ENCODE results near the gene TBC1D16.
A peak's percentile ranks its signal among the peaks of the same experiment; 100 is the strongest.

The TBC1D16 gene, protein sequence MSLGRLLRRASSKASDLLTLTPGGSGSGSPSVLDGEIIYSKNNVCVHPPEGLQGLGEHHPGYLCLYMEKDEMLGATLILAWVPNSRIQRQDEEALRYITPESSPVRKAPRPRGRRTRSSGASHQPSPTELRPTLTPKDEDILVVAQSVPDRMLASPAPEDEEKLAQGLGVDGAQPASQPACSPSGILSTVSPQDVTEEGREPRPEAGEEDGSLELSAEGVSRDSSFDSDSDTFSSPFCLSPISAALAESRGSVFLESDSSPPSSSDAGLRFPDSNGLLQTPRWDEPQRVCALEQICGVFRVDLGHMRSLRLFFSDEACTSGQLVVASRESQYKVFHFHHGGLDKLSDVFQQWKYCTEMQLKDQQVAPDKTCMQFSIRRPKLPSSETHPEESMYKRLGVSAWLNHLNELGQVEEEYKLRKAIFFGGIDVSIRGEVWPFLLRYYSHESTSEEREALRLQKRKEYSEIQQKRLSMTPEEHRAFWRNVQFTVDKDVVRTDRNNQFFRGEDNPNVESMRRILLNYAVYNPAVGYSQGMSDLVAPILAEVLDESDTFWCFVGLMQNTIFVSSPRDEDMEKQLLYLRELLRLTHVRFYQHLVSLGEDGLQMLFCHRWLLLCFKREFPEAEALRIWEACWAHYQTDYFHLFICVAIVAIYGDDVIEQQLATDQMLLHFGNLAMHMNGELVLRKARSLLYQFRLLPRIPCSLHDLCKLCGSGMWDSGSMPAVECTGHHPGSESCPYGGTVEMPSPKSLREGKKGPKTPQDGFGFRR

DNA sequence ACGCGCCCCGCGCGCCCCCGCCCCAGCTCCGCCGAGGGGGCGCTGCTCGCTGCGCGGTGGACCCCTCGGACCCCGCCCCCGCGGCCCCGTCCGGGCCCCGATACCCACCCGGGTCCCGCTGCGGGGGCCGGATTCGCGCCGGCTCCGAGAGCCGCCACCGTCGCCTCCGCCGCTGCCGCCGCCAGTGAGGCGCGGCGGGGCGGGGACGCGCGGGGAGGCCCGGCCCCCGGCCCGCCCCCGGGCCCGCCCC is at the start of gene TBC1D16:
Gene TBC1D16 (minus strand): TSS at position 186 of the 250 bp plus-strand sequence. CDS start 22,325 bp downstream, outside the sequence.
- DNase-seq, result no peak

DNA sequence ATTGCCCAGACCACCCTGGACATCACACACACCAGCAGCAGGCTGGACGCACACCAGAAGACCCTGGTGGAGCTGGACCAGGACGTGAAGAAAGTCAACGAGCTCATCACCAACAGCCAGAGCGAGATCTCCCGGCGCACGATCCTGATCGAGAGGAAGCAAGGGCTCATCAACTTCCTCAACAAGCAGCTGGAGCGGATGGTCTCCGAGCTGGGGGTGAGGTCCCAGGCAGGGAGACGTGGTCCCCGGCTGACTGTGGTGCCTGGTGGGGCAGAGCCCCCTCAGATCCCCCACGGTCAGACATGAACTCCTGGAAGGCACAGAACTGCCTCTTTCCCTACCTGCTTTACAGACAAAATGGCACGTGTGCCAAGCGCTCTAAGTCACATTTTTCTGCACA is 49.1 kb upstream of the TBC1D16 start:
- no peak for DNase-seq

DNA sequence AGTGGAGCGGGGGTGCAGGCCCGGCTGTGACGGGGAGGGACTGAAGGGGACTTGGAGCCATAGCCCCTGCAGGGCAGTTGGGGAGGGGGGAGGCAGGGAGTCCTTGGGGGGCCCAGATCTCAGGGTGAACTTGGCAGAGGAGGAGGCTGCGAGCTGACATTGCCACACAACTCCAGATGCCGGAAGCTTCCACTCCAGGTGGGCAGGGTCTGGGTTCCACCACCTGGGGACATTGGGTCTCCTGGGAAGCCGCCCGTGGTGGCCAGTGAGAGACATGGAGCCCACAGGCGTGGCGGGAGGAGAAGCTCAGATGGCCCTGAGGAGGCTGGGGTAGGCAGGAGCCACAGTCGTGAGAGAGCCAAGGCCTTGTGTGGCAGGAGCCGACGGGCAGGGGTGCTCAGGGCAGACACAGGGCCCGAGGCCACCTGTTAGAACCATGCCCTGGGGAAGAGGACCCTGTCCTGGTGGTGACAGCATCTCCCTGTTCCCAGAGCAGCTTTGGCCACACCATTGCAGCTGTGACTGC is 47.5 kb upstream of the TBC1D16 start:
- DNase-seq, result no peak

DNA sequence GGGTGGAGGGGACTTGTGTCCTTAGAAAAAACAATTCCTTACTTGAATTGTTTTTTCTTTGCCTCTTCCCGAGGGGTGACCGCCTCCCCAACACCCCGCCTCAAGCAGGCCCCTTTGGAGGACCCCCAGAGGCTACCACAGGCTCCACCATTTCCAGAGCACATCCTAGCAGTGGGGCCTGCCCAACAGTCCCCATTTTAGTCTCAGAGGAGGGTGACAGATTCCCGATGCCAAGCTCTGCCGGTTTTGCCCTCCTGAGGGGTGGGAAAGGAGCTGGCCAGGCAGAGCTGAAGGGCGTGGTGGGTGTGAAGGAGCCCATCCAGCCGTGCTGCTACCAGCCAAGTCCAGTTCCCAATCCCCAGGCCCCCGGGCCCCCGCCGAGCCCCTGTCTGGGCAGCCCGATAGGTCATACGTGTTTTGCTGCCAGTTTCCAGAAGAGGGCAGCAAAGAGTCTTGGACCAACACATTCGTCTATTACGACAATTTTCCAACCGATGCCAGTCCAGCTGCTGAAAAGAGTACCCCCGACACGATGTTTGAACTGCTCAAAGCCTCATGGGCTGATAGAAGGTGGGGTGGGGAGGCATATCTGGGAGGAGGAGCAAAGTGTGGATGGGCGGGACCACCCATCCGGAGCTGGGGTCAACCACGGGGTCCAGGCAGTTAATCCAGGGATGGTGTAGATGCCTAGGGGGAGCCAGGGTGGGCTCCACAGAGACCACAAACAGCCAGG is 46.9 kb upstream of the TBC1D16 start:
- DNase-seq, result peak; percentile 84

DNA sequence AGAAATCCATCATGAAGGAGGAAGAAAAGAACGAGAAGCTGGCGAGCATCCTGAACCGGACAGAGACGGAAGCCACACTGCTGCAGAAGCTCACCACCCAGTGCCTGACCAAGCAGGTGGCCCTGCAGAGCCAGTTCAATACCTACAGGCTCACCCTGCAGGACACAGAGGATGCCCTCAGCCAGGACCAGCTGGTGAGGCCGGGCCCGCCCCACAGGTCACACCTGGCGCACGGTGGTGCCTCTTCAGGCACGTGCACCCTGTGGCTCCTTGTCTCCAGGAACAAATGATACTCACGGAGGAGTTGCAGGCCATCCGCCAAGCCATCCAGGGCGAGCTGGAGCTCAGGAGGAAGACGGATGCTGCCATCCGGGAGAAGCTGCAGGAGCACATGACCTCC is 45.9 kb upstream of the TBC1D16 start:
- no peak for DNase-seq

DNA sequence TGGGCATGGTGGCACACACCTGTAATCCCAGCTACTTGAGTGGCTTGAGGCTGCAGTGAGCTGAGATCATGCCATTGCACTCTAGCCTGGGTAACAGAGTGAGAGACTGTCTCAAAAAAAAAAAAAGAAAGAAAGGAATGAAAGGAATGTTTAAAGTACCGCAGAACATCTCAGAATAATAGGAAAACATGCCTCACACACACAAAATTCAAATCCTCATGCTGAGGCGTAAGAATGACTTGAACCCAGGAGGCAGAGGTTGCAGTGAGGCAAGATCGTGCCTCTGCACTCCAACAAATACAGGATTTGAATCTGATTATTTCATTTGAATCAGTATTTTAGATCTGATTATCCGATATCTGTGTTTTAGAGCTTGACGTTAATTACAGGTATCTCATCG is 44.4 kb upstream of the TBC1D16 start:
- DNase-seq, result no peak

DNA sequence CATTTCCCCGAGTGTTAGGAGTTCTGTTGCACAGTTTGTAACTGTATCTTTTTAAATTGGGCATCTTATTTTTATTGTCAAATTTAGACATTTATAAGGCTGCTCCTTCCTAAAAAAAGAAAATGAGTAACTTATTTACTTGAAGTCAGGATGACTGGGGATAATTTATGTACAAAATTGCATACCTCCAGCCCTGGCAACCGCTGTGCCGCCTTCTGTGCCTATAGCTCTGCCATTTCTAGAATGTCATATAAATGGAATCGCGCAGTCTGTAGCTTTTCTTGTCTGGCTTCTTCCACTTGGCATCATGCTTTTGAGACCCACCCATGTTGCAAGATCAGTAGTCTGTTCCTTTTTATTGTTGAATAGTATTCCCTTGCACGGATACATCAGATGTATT is 36.7 kb upstream of the TBC1D16 start:
- DNase-seq, result no peak

DNA sequence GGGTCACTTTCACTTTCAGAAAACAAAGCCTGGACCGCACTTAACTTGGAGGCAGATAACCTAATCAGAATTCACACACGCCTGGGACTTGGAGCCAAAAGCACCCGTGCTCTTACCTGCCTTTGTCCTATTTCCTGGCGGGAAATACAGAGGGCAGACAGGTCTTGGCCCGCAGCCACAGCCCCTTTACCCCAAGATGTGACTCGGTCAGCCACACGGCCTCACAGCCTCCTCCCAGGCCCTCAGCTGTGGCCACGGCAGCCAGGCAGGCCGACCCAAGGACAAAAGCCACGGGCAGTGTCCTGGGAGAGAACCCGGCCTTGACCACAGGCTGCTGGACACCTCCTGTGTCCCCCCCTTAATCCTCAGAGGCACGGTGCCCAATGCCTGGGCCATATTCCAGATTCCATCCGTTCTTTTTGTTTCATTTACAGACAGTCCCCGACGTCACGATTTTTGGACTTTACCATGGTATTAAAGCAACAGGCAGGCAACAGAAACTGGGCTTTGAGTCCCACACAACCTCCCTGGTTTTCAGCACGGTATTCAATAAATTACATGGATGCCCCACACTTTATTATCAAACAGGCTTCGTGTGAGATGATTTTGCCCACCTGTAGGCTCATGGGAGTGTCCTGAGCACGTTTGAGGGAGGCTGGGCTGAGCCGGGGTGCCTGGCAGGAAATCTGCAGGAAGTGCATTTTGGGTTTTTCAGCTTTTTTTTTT is 35.6 kb upstream of the TBC1D16 start:
- no peak for DNase-seq

DNA sequence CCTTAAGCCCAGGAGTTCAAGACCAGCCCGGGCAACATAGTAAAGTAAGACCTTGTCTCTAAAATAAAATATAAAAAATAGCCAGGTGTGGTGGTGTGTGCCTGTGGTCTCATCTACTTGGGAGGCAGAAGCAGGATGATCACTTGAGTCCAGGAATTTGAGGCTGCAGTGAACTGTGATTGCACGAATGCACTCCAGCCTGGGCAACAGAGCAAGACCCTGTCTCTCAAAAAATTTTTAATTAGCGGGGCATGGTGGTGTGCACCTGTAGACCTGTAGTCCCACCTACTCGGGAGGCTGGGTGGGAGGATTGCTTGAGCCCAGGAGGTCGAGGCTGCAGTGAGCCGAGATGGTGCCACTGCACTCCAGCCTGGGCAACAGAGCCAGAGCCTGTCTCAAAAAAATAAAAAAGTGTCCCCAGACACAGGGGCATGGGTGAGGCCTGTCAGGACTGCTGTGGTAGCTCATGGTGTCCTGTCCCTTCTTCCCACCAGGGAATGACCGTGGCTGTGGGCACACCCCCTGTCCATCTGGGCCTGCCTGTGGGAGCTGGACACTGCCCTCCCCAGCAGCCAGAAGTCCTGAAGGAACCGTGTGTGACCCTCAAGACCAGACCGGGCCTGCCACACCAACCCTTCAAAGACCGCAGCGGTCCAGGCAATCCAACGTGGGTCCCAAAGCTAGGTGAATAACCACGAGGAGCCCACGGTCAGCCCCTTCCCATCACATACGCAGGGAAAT is 34.9 kb upstream of the TBC1D16 start:
- no peak for DNase-seq

DNA sequence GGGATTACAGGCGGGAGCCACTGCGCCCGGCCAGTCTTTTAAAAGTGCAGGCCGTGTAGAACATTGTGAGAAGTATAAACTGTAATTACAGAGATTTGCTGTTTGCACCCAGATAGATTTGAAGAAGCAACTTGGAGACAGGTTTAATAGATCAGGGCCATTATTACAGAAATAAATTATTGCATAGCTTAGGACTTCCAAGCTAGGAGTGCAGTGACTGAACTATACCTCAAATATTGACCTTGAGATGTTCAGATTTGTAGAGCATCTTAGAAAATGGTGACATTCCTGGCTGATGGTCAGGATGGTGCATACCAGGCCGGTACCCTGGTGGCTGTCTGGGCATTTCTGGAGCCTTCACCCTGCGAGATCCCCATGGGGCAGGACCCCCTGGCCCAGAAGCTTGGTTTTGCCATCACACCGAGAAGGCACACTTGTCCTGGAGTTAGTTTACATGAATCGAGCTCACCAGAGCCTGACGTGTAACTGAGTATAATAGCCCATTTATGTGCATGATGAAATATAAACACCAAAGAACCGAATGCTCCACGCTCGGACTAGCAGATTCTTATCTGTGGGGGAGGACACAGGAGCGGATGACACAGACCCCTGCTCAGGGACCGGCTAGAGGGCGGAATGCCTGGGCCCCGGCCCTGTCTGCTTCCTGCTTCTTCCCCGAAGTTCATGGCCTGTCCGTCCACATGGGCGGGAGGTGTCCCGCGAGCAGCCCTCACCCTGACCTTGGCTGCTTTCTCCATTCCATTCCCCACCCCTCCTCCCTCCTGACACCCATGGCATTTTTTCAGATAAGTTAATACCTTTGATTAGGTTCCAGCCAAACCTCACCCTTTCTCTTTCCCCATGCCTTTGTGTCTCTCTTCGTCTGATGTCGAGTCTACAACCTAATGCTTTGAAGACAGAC is 32.9 kb upstream of the TBC1D16 start:
- no peak for DNase-seq

DNA sequence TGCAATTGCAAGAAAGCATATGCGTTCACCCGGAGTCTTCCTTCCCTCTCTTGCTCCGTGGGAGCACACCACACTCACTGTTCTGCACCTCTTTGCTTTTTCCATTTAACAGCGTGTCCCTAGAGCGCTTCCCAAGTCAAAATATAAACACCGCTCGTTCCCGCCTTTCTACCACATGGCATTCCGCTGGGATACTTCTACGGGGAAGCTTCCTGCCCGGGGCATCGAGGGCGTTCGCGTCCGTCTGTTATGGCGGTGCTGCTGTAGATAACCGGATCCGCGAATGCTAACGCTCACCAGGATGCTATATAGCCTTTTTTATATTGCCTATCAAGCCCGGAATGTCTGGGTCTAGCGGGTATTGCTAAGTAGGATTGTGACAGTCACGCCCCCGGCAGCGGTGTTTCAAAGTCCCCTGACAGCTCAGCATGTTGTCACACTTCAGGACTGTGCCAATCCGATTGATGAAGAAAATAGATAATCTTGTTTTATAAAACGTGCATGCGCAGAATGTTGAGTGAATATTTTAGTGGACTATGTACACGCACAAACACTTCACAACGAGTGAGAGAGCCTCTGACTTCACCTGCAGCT is 31.8 kb upstream of the TBC1D16 start:
- DNase-seq, result no peak

DNA sequence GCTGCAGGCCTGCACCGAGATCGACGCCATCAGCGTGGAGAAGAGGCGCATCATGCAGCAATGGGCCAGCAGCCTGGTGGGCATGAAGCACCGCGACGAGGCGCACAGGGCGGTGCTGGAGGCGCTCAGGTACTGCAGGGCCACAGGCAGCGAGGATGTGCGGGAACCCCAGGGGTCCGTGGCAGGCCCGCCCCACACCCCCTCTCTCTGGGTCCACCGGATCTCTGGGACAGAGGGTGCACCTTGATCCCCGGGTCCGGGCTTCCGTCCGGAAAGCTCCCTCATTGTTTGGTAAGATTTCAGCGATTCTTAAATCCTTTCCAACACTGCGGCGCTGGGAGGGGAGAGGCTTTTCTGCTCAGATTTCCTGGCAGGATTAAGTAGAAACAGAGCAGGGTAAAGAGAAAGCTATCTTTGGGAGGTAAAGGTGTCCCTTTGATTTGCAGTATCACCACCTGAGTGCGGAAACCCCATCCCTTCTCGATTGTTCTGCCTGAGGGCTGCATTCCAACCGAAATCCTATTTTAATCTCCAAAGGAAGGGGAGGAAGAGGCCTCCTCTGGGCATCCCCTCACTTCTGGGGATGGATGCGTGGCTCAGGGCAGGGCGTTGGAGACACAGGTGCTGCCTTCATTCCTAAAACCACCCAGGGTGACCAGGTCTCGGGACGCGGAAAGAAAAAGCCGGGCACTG is 30.0 kb upstream of the TBC1D16 start:
- no peak for DNase-seq

DNA sequence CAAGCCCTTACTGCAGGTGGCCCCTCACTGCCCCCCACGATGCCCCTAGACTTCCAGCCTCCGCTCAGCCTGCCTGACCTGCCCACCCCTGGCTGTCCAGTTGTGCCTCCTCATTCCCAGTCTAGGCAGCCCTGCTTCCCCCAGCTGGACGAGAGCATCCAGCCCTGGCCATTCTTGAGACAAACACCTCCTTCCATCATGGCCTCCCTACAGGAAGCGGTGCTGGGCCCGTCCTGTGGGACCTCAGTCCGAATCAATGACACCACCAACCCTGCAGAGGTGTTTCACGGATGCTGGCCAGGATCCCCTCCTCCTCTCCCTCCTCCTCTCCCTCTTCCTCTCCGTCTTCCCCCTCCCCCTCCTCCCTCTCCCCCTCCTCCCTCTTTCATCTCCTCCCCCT is 29.0 kb upstream of the TBC1D16 start:
- DNase-seq, result no peak

DNA sequence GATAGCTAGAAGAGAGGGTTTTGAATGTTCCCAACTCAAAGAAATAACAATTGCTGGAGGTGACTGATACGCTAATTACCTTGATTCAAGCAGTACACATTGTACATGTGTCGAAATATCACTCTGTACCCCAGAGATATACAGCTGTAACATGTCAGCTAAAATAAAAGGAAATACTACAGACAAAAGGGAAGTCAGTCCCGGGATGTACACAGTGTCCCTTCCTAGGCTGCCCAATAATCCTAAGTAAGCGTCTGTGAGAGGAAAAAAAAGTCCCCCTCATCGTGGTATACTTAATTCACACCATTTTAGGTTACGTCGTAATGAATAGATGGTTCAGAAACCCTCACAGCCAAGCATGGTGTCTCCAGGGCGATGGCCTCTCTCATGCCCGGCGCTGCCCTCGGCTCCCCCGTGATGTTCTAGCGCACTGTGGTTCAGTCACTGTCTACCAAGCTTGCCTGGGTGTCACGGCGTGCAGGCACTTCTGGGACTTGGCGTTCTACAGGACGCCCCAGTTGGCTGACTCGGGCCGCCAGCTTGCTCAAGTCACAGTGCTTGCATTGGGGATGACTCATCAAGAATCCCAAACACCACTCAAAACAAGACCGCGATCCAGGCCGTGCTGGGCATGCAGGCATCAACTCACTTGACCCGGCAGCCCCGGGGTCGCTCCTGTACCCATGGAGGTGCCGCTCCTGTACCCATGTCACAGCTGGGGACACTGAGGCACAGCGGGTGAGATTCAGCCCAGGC is 28.3 kb upstream of the TBC1D16 start:
- peak; percentile 12 for DNase-seq

DNA sequence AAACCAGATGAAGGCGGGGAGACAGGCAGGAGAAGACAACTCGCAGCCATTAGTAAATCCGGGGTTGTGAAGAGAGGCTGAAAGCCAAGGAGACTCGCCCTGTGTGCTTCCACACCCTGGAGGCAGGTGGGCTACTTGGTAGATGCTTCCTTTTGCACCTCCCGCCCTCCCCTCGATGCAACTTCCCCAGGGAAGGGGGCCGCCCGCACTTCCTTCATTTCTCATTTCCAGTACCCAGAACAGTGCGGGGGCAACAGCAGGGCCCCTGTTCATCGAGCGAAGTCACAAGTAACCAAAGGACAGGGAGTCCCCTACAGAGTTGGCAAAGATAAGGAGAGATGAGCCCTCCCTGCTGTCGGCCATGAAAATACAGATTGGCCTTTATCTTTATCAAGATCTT is 25.7 kb upstream of the TBC1D16 start:
- no peak for DNase-seq

DNA sequence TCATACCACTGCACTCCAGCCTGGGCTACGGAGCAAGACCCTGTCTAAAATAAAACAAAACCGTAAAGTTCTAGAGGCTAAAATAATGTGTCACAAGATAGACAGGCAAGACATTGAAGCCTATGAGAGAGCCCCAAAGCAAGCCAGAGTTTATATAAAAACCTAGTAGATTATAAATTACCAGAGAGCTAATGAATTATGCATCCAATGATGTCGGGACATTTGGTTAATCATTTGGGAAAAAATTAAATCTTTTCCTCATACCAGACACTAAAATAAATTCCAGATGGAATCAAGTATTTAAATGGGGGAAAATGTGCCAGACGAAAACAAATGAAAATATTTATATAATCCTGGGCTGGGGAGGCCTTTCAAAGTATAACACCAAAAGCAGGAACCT is 25.0 kb upstream of the TBC1D16 start:
- no peak for DNase-seq

DNA sequence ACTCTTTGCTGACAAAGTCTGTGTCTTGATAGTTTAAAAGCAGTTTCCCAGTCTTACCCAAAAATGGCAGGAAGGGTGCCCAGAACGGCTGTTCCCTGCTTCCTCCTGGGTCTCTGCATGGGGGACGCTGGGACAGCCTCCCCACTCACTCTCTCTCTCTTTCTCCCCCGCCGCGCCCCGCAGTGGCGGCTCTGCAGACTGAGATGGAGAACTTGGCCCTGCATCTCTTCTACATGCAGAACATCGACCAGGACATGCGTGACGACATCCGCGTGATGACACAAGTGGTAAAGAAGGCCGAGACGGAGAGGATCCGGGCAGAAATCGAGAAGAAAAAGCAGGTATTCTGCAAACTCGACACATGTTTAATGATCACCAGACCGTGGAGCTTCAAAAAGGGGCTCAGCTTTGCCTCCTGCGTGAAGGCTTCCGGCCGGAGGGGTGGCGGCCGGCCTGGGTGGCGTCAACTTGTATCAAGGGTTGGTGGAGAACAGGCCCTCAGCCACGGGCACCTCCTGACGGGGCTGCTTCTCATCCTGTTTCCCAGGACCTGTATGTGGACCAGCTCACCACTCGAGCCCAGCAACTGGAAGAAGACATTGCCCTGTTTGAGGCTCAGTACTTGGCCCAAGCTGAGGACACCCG is 22.8 kb upstream of the TBC1D16 start:
- DNase-seq, result no peak

DNA sequence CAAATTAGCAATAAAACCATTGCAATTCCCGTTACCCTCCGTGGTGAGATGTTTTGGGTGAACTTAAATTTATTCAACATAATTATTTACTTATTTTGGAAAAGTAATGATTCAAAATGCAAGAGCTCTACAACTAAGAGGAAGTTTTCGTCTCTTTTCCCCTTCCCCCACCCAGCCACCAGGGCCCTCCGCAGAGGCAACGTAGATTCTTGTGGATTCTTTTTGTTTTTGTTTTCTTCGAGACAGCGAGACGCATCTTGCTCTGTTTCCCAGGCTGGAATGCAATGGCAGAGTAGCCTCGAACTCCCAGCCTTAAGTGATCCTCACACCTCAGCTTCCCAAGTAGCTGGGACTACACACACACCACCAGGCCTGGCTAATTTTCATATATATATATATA is 19.9 kb upstream of the TBC1D16 start:
- no peak for DNase-seq

DNA sequence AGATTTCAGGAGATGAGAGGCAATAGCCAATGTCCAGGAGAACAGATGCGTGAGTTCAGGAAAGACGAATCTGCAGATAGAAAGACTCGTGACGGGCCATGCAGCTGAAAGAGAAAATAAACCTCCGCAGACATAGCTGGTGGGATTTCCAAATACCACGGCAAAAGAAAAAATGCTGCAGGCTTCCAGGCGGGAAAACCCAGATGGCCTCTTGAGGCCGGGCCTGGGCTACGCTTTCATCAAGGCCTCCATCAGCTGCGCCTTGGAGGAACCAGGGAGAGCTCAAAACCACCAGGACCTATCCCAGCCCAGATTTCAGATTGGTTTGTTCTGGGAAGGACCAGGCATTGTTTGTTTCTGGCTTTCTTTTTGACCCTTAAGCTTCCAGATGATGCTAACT is 17.4 kb upstream of the TBC1D16 start:
- no peak for DNase-seq

All from activated CD4-positive, alpha-beta T cell treated with anti-CD3 and anti-CD28 coated beads, Interleukin-2, Interleukin-6, amounts not matched to agents 100 ng/mL and 50 ng/mL, durations not matched to agents 16 hours and 8 hours (primary cell).